GM18519 (cell line): Measurements from ENCODE around the gene GPR25.

Source experiments
- ATAC-seq: cut with Tn5 transposase; IDR thresholded peaks from one replicate; pipeline ENCODE4 v1.9.1; 2021; ENCODE audit warnings: mild to moderate bottlenecking, moderate library complexity; ENCODE audit not compliant: unreplicated experiment, low FRiP score

The GPR25 gene

DNA sequence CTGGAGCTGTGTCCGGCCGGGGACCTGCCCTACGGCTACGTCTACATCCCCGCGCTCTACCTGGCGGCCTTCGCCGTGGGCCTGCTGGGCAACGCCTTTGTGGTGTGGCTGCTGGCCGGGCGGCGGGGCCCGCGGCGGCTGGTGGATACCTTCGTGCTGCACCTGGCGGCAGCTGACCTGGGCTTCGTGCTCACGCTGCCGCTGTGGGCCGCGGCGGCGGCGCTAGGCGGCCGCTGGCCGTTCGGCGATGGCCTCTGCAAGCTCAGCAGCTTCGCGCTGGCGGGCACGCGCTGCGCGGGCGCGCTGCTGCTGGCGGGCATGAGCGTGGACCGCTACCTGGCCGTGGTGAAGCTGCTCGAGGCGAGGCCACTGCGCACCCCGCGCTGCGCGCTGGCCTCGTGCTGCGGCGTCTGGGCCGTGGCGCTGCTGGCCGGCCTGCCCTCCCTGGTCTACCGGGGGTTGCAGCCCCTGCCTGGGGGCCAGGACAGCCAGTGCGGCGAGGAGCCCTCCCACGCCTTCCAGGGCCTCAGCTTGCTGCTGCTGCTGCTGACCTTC is 412 bp downstream of the GPR25 start:
- no peak for ATAC-seq

GRCh38 chr1:200873671-200874397 is 1.1 kb downstream of the GPR25 start:
- ATAC-seq, result no peak

- ATAC-seq, result no peak
These were observed 1.9 kb downstream of the GPR25 start for GRCh38 chr1:200874694-200875093.

DNA sequence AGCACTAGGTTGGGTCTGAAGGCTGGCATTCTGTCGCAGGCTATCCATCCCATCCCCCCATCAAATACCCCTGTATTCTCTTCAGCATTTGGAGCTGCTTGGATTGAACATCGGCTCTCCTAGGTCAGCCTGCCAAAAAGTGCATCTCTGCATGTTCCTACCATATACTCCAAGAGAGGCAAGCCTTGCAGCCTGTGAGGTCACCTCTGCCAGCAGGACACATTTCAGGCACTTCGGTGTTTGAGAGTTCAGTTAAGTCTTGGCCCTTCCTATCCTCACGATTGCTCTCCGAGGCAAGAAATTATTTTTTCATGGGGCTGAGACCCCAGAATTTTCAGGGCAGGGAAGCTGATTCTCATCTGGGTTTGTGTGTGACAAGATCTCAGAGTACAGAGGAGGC is 2.6 kb downstream of the GPR25 start:
- no peak for ATAC-seq

DNA sequence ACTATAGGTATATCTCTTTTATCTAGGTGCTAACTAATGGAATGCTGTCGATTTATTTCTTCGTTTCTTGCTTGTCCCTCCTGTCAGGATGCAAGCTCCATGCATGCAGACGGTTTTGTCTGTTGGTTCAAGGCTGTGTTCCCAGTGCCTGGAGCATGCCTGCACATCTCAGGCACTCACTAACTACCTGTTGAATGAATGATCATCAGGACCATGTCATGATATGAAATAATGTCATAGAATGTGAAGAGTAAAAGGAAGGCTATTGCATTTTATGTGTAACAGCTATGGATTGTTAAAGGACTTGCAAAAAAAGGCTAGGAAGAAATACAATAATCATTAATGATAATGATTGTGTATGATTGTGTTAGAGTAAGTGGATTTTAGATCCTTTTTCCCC is 4.2 kb downstream of the GPR25 start:
- ATAC-seq, result no peak

GRCh38 chr1:200877839-200878551 is 5.2 kb downstream of the GPR25 start:
- no peak for ATAC-seq

GRCh38 chr1:200880212-200880611 is 7.4 kb downstream of the GPR25 start:
- ATAC-seq, result peak; percentile 69

GRCh38 chr1:200883118-200883517 is 10.3 kb downstream of the GPR25 start:
- ATAC-seq, result no peak

GRCh38 chr1:200885623-200886402 is 13.0 kb downstream of the GPR25 start:
- ATAC-seq, result no peak

DNA sequence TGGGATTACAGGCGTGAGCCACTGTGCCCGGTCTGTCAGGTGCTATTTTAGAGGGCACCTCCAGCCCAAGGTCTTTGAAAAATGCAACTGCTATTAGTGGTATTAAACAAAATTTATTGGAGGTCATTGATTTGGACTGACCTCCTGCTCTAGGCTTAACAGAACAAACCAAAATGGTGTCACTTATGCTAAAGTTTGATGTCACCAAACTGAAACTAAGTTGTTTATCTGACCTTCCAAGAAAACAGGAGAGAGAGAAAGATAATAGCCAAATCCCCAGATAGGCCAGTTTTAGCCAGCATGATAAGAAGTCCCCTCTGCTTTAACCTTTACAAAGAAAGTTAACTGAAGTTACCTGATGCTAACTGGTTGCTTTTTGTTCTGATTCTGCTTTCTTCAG is 13.8 kb downstream of the GPR25 start:
- no peak for ATAC-seq

GRCh38 chr1:200887036-200887435 is 14.3 kb downstream of the GPR25 start:
- no peak for ATAC-seq

- ATAC-seq, result no peak
These were observed 15.1 kb downstream of the GPR25 start for GRCh38 chr1:200887772-200888348.

DNA sequence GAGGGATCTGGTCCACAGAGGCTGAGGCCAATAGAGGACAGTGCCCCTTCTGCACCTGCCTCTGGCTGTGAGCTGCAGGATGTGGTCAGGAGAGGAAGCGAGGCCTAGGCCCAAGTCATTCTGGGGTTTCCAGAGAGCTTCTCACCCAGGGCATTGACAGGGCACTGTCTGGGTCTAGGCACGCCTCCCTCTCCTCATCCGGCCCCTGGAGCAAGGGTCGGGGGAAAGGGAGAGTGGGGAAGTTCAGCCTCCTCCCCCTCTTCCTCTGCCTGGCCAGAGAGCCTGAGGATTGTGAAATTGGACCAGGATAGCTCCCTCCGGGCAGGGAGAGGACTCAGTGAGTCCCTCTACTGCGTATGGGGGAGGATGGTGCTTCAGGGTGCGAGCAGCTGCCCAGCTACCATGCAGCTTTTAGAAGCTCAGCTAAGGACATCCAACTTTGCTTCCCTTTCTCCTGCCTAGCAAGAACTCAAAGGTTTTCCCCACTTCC is 15.6 kb downstream of the GPR25 start:
- peak; percentile 86 for ATAC-seq

- ATAC-seq, result no peak
These were observed 16.8 kb downstream of the GPR25 start for GRCh38 chr1:200889571-200889970.

- ATAC-seq, result no peak
These were observed 17.2 kb downstream of the GPR25 start for GRCh38 chr1:200890027-200890426.

- ATAC-seq, result no peak
These were observed 18.3 kb downstream of the GPR25 start for GRCh38 chr1:200890818-200891773.

GRCh38 chr1:200891774-200892157 is 19.0 kb downstream of the GPR25 start:
- ATAC-seq, result no peak

- ATAC-seq, result no peak
These were observed 19.8 kb downstream of the GPR25 start for GRCh38 chr1:200892546-200892945.

GRCh38 chr1:200892958-200893357 is 20.2 kb downstream of the GPR25 start:
- ATAC-seq, result no peak
